WERI-Rb-1 (cell line): ENCODE measurements around the gene OR52J3.
A peak's percentile ranks its signal among the peaks of the same experiment; 100 is the strongest.

ENCODE experiments used
- DNase-seq: peaks from one replicate; pipeline ENCODE4 v3.0.0-alpha.2; 2020
- H3K27ac ChIP-seq: fragments of 250-450 bp; sonication (Bioruptor Pico); 2 replicates; pipeline ENCODE4 v1.5.1; 2020; ENCODE audit warnings: mild to moderate bottlenecking, moderate library complexity
- H3K27me3 ChIP-seq: fragments of 250-450 bp; sonication (Bioruptor Pico); 2 replicates; pipeline ENCODE4 v1.5.1; 2021; ENCODE audit warnings: mild to moderate bottlenecking, low read depth, moderate library complexity; ENCODE audit not compliant: insufficient read depth, severe bottlenecking
- H3K36me3 ChIP-seq: fragments of 250-450 bp; sonication (Bioruptor Pico); 2 replicates; pipeline ENCODE4 v1.5.1; 2020; ENCODE audit warnings: mild to moderate bottlenecking, moderate library complexity
- H3K4me3 ChIP-seq: 2 replicates; pipeline ENCODE4 v1.5.1; 2011; ENCODE audit warnings: low read depth, mild to moderate bottlenecking, control low read depth, low read length
- H3K9me3 ChIP-seq: fragments of 250-450 bp; sonication (Bioruptor Pico); 2 replicates; pipeline ENCODE4 v1.5.1; 2021; ENCODE audit warnings: mild to moderate bottlenecking, moderate library complexity; ENCODE audit not compliant: severe bottlenecking
- TF ChIP-seq, protein P1 (sequence below): IDR thresholded peaks from 2 replicates; pipeline ENCODE4 v1.5.1; 2011; ENCODE audit warnings: low read depth, mild to moderate bottlenecking, control low read depth, inconsistent platforms, low read length

The OR52J3 gene

DNA sequence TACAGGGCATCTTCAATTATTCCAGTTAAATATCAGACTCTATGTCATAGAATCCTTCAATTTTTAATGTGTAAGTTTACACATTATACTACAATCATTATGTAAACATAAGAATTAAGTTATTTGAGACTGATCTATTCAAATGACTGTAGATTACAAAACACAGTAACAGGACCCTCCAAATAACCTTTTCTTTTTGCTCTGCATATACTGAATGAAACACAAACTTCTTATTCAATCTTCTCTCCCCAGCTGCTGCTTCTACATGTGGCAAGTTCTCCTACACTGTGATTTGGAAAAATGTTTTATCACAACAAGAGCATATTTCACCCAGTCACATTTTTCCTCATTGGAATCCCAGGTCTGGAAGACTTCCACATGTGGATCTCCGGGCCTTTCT, at the start of gene OR52J3:
Gene OR52J3, plus strand, starts transcription at position 301 of the 400 bp plus-strand sequence. Its CDS starts 0 bp downstream, at position 301.
- DNase-seq, result no peak
- H3K4me3 ChIP-seq, result no peak within 1 kb of the TSS
- H3K9me3 ChIP-seq, result no peaks in the 10 kb centered on the region
- H3K27me3 ChIP-seq, result peaks cover 39% of the 10 kb centered on the region
- no peaks in the 10 kb centered on the region for H3K36me3 ChIP-seq
- TF ChIP-seq, protein P1, sequence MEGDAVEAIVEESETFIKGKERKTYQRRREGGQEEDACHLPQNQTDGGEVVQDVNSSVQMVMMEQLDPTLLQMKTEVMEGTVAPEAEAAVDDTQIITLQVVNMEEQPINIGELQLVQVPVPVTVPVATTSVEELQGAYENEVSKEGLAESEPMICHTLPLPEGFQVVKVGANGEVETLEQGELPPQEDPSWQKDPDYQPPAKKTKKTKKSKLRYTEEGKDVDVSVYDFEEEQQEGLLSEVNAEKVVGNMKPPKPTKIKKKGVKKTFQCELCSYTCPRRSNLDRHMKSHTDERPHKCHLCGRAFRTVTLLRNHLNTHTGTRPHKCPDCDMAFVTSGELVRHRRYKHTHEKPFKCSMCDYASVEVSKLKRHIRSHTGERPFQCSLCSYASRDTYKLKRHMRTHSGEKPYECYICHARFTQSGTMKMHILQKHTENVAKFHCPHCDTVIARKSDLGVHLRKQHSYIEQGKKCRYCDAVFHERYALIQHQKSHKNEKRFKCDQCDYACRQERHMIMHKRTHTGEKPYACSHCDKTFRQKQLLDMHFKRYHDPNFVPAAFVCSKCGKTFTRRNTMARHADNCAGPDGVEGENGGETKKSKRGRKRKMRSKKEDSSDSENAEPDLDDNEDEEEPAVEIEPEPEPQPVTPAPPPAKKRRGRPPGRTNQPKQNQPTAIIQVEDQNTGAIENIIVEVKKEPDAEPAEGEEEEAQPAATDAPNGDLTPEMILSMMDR, result no peak
- no peak within 1 kb of the TSS for H3K27ac ChIP-seq

- TF ChIP-seq, protein P1, result peak; percentile 41; the same call in 1 of the 2 replicates
- H3K36me3 ChIP-seq, result no peaks in the 10 kb centered on the region
These were observed 41.7 kb upstream of the OR52J3 start for GRCh38 chr11:5004424-5005274.

DNA sequence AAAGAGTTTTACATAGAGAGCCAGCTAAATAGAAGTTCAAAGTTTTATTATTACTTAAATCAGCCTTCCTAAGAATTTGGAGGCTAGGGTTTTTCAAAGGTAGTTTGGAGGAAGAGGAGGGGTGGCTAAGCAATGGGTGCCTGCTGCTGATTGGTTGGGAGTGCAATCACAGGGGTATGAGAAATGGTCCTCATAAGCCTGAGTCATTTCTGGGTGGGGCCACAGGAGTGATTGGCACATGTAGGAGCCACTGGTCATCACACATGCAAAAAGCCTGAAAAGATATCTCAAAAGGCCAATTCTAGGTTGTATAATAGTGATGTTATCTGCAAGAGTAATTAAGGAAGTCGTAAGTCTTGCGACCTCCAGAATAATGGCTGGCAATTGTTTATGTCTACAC, 38.8 kb upstream of the OR52J3 start:
- Histone ChIP-seq H3K9me3 (no peaks in the 10 kb centered on the region), H3K27ac (no peak overlapping the region), H3K36me3 (no peaks in the 10 kb centered on the region), H3K4me3 (no peak overlapping the region), H3K27me3 (peaks cover 41% of the 10 kb centered on the region)
- TF ChIP-seq, protein P1, result no peak
- DNase-seq, result no peak

More at GRCh38 chr11:5004424-5005274, 41.7 kb upstream of the OR52J3 start:
- peak; percentile 31 for DNase-seq
- peaks cover 47% of the 10 kb centered on the region for H3K27me3 ChIP-seq
- H3K4me3 ChIP-seq, result no peak overlapping the region
- no peaks in the 10 kb centered on the region for H3K9me3 ChIP-seq
- H3K27ac ChIP-seq, result no peak overlapping the region

DNA sequence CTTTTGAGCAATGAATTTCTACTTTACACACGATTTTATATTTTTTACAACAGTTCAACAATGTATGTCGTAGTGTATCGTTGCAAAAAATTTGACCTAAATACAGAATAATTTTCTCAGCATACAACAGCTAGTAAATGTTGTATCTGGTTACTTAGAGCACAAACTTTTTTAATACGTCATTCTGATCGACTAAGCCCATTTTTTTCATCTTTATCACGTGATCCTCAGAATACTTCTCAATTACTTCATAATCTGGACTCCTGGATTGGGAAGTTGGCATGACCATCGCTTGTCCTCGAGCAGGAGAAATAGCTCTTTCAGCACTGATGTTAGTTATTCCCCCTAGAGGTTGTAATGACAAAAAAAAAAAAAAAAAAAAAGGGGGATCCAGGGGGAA, 35.1 kb upstream of the OR52J3 start:
- Histone ChIP-seq H3K4me3 (no peak overlapping the region), H3K36me3 (no peaks in the 10 kb centered on the region), H3K27me3 (peaks cover 60% of the 10 kb centered on the region), H3K27ac (no peak overlapping the region), H3K9me3 (no peaks in the 10 kb centered on the region)
- DNase-seq, result no peak
- TF ChIP-seq, protein P1, result no peak

DNA sequence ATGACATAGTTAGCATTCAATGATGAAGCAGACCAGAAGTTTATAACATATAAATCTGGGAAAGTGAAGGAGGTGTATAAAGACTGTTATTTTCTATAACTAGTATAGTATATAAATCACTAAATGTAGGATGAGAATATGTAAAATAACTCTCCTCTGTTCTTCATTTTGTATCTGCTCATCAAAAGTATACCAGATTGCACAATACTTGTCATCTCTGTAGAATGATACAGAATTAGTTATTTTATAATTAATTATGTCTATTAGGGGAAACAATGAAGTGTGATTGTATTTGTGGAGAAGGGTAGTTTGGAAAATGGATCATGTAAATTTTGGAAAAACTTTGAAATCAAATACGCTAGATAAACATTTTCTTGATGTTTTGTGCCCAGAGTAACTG, 33.3 kb upstream of the OR52J3 start:
- TF ChIP-seq, protein P1, result no peak
- H3K9me3 ChIP-seq, result no peaks in the 10 kb centered on the region
- DNase-seq, result no peak
- H3K27ac ChIP-seq, result no peak overlapping the region
- H3K4me3 ChIP-seq, result no peak overlapping the region
- peaks cover 51% of the 10 kb centered on the region for H3K27me3 ChIP-seq
- no peaks in the 10 kb centered on the region for H3K36me3 ChIP-seq
